Colonic mucosa (tissue), 4 donors: ENCODE data around the gene ARMC9. TPM values are rescaled to one million over a fixed set of nuclear protein-coding genes. Genes with fewer than 3 reads are reported as not detected.

ENCODE experiments used
- DNase-seq: peaks from one replicate; pipeline ENCODE4 v3.0.0-alpha.2; 2020
- H3K27ac ChIP-seq: fragments of 200-600 bp; one replicate; pipeline ENCODE4 v1.8.0; 2021
- H3K27me3 ChIP-seq: fragments of 200-600 bp; one replicate; pipeline ENCODE4 v1.8.0; 2021
- H3K36me3 ChIP-seq: fragments of 200-600 bp; one replicate; pipeline ENCODE4 v1.8.0; 2021
- H3K4me1 ChIP-seq: fragments of 200-600 bp; one replicate; pipeline ENCODE4 v1.8.0; 2021; ENCODE audit warnings: mild to moderate bottlenecking
- H3K4me3 ChIP-seq: fragments of 200-600 bp; one replicate; pipeline ENCODE4 v1.8.0; 2021
- H3K9ac ChIP-seq, 2 donors: one replicate each; pipeline ENCODE4 v1.7.0; 2013; ENCODE audit warnings: control low read depth in 2 of 2, low read depth in 2 of 2, low read length in 2 of 2
- H3K9me3 ChIP-seq: fragments of 200-600 bp; one replicate; pipeline ENCODE4 v1.8.0; 2021
- CTCF ChIP-seq: fragments of 200-600 bp; IDR thresholded peaks from one replicate; pipeline ENCODE4 v1.8.0; 2022; ENCODE audit warnings: antibody characterized with exemption, mild to moderate bottlenecking
- intact Hi-C: fragments of 100-400 bp; cut with DNase I; formaldehyde crosslinking; loops from one replicate; pipeline ENCODE4 v1.14.1; 2022
- total RNA-seq, 2 donors: library from RNA; stranded (reverse); fragmentation: NEBNext Ultra II Directional in 1 of 2; extraction: Animal tissue kit (Norgen Biotek cat#: 25700) in 1 of 2; gene quantifications; one replicate each; pipeline ENCODE4 v1.2.1, GENCODE V29; 2021
- donor health status: healthy.
- donor health status: DM: no; HTN: no; CAD: no.
- donor health status: DM: no; HTN: no; CAD: no.

The ARMC9 gene
- total RNA-seq, 2 donors from 2014 or later: 9.8 to 17.2 TPM

GRCh38 chr2:231169488-231169887 is 28.9 kb upstream of the ARMC9 start:
- no peaks in the 10 kb centered on the region for H3K9me3 ChIP-seq
- H3K4me1 ChIP-seq: no peaks in the 10 kb centered on the region
- no peak overlapping the region for H3K27ac ChIP-seq
- H3K4me3 ChIP-seq: no peak overlapping the region
- intact Hi-C loops: no loop called here
- no peaks in the 10 kb centered on the region for H3K27me3 ChIP-seq
- H3K36me3 ChIP-seq: no peaks in the 10 kb centered on the region
- no peak for TF ChIP-seq CTCF
- DNase-seq: no peak
- H3K9ac ChIP-seq: no peak overlapping the region

GRCh38 chr2:231170055-231170454 is 28.4 kb upstream of the ARMC9 start:
- no peaks in the 10 kb centered on the region for H3K27me3 ChIP-seq
- H3K36me3 ChIP-seq: no peaks in the 10 kb centered on the region
- TF ChIP-seq CTCF: no peak
- H3K27ac ChIP-seq: no peak overlapping the region
- H3K4me1 ChIP-seq: no peaks in the 10 kb centered on the region
- intact Hi-C loops: no loop called here
- DNase-seq: no peak
- H3K9me3 ChIP-seq: no peaks in the 10 kb centered on the region
- no peak overlapping the region for H3K4me3 ChIP-seq
- no peak overlapping the region for H3K9ac ChIP-seq

GRCh38 chr2:231172025-231172424 is 26.4 kb upstream of the ARMC9 start:
- no peak for TF ChIP-seq CTCF
- Histone ChIP-seq H3K36me3 (no peaks in the 10 kb centered on the region), H3K9me3 (no peaks in the 10 kb centered on the region), H3K4me1 (no peaks in the 10 kb centered on the region), H3K27ac (no peak overlapping the region), H3K27me3 (no peaks in the 10 kb centered on the region), H3K9ac (no peak overlapping the region), H3K4me3 (no peak overlapping the region)
- DNase-seq: no peak
- intact Hi-C loops: no loop called here

- intact Hi-C loops: no loop called here
- no peak overlapping the region for H3K9ac ChIP-seq
- TF ChIP-seq CTCF: no peak
- no peaks in the 10 kb centered on the region for H3K9me3 ChIP-seq
- H3K4me3 ChIP-seq: no peak overlapping the region
- DNase-seq: no peak
- H3K36me3 ChIP-seq: no peaks in the 10 kb centered on the region
- H3K27ac ChIP-seq: no peak overlapping the region
- no peaks in the 10 kb centered on the region for H3K27me3 ChIP-seq
- H3K4me1 ChIP-seq: no peaks in the 10 kb centered on the region
Measured at GRCh38 chr2:231174211-231174651, 24.2 kb upstream of the ARMC9 start.

- no peaks in the 10 kb centered on the region for H3K36me3 ChIP-seq
- no peaks in the 10 kb centered on the region for H3K9me3 ChIP-seq
- H3K4me3 ChIP-seq: no peak overlapping the region
- no peak for TF ChIP-seq CTCF
- H3K27me3 ChIP-seq: no peaks in the 10 kb centered on the region
- no peaks in the 10 kb centered on the region for H3K4me1 ChIP-seq
- intact Hi-C loops: no loop called here
- no peak overlapping the region for H3K27ac ChIP-seq
- H3K9ac ChIP-seq: no peak overlapping the region
- DNase-seq: no peak
Measured at GRCh38 chr2:231176066-231176465, 22.4 kb upstream of the ARMC9 start.
